Liver (tissue), 9 donors: ENCODE measurements around the gene AKT1S1. TPM values are rescaled to one million over a fixed set of nuclear protein-coding genes. Genes with fewer than 3 reads are reported as not detected.

Source experiments
- DNase-seq: peaks from one replicate; pipeline ENCODE4 v3.0.0-alpha.2; 2017; ENCODE audit warnings: low spot score
- H3K27ac ChIP-seq, 2 donors: one replicate each; pipeline ENCODE4 v1.7.0; 2013; ENCODE audit warnings: inconsistent platforms in 2 of 2, low read length in 2 of 2, control low read depth in 1 of 2, low read depth in 1 of 2, mild to moderate bottlenecking in 1 of 2
- H3K27me3 ChIP-seq, 4 donors: one replicate each; pipeline versions ENCODE4 v1.6.1 to v1.7.0; 2013; ENCODE audit warnings: low read length in 3 of 4, inconsistent platforms in 1 of 4, mild to moderate bottlenecking in 1 of 4, moderate library complexity in 1 of 4; ENCODE audit not compliant: control insufficient read depth in 4 of 4, insufficient read depth in 4 of 4
- H3K36me3 ChIP-seq, 4 donors: one replicate each; pipeline versions ENCODE4 v1.6.1 to v1.7.0; 2013; ENCODE audit warnings: low read length in 3 of 4, mild to moderate bottlenecking in 3 of 4, low read depth in 1 of 4, moderate library complexity in 1 of 4; ENCODE audit not compliant: control insufficient read depth in 4 of 4, insufficient read depth in 3 of 4
- H3K4me1 ChIP-seq, 4 donors: one replicate each; pipeline versions ENCODE4 v1.6.1 to v1.7.0; 2013; ENCODE audit warnings: low read length in 3 of 4, mild to moderate bottlenecking in 3 of 4, moderate library complexity in 1 of 4; ENCODE audit not compliant: control insufficient read depth in 4 of 4, insufficient read depth in 4 of 4
- H3K4me3 ChIP-seq, 3 donors: one replicate each; pipeline versions ENCODE4 v1.6.1 to v1.7.0; 2013; ENCODE audit warnings: low read length in 3 of 3, control low read depth in 1 of 3, low read depth in 1 of 3, mild to moderate bottlenecking in 1 of 3
- H3K9ac ChIP-seq, 2 donors: one replicate each; pipeline ENCODE4 v1.7.0; 2013; ENCODE audit warnings: low read length in 2 of 2, mild to moderate bottlenecking in 2 of 2, moderate library complexity in 2 of 2, control low read depth in 1 of 2, low read depth in 1 of 2
- H3K9me3 ChIP-seq, 4 donors: one replicate each; pipeline versions ENCODE4 v1.6.1 to v1.7.0; 2013; ENCODE audit warnings: low read length in 3 of 4; ENCODE audit not compliant: control insufficient read depth in 4 of 4
- FOXA1 ChIP-seq: IDR thresholded peaks from 2 replicates; pipeline ENCODE4 v1.6.1; 2016; ENCODE audit warnings: antibody characterized with exemption
- GABPA ChIP-seq, 2 donors: IDR thresholded peaks in 1 of 2; conservative IDR thresholded peaks in 1 of 2; 2 replicates each; pipeline ENCODE4 v1.6.1; 2016; ENCODE audit warnings: antibody characterized with exemption in 2 of 2, mild to moderate bottlenecking in 1 of 2, moderate library complexity in 1 of 2
- HNF4A ChIP-seq, 2 donors: conservative IDR thresholded peaks; 2 replicates each; pipeline ENCODE4 v1.6.1; 2016; ENCODE audit warnings: antibody characterized with exemption in 2 of 2, mild to moderate bottlenecking in 2 of 2
- HNF4G ChIP-seq: IDR thresholded peaks from 2 replicates; pipeline ENCODE4 v1.6.1; 2016; ENCODE audit warnings: antibody characterized with exemption
- NR2F2 ChIP-seq: IDR thresholded peaks from 2 replicates; pipeline ENCODE4 v1.6.1; 2016; ENCODE audit warnings: antibody characterized with exemption
- RAD21 ChIP-seq, 2 donors: IDR thresholded peaks; 2 replicates each; pipeline ENCODE4 v1.6.1; 2016; ENCODE audit warnings: antibody characterized with exemption in 2 of 2, mild to moderate bottlenecking in 2 of 2
- RXRA ChIP-seq, 2 donors: IDR thresholded peaks; 2 replicates each; pipeline ENCODE4 v1.6.1; 2017 to 2018; ENCODE audit warnings: antibody characterized with exemption in 2 of 2, mild to moderate bottlenecking in 1 of 2
- SP1 ChIP-seq: IDR thresholded peaks from 2 replicates; pipeline ENCODE4 v1.6.1; 2018; ENCODE audit warnings: antibody characterized with exemption, mild to moderate bottlenecking
- TAF1 ChIP-seq: conservative IDR thresholded peaks from 2 replicates; pipeline ENCODE4 v1.6.1; 2016; ENCODE audit warnings: antibody characterized with exemption, mild to moderate bottlenecking
- WGBS: extraction: QIAGEN DNeasy Blood & Tissue Kit; methylation state at CpG from one replicate; pipeline ENCODE4 v1.1.7; 2013; 5-methylcytosine and 5-hydroxymethylcytosine counted together
- polyA plus RNA-seq, 2 donors: library from polyadenylated mRNA; stranded (reverse) in 1 of 2; unstranded in 1 of 2; fragments of 200-250 nt in 1 of 2; fragments of >200 nt in 1 of 2; fragmentation: Nextera tagmentation in 1 of 2; extraction: Ambion mirVana in 1 of 2; gene quantifications; one replicate each; pipeline versions ENCODE4 v1.2.1 to v1.2.3, GENCODE V29; 2013 to 2015
- total RNA-seq, 2 donors: library from RNA; depleted of rRNA; stranded (reverse); fragments of >200 nt; gene quantifications; one replicate each; pipeline ENCODE4 v1.2.3, GENCODE V29; 2014
- TF ChIP-seq, protein P1 (sequence below): IDR thresholded peaks from 2 replicates; pipeline ENCODE4 v1.6.1; 2016; ENCODE audit warnings: antibody characterized with exemption, mild to moderate bottlenecking
- TF ChIP-seq, protein P2 (sequence below): IDR thresholded peaks from 2 replicates; pipeline ENCODE4 v1.6.1; 2016; ENCODE audit warnings: antibody characterized with exemption
- TF ChIP-seq, protein P3 (sequence below): IDR thresholded peaks from 2 replicates; pipeline ENCODE4 v1.6.1; 2016; ENCODE audit warnings: antibody characterized with exemption
- TF ChIP-seq, protein P4 (sequence below): fragments of 150-350 bp; IDR thresholded peaks from 2 replicates; pipeline ENCODE4 v1.5.1; 2017; ENCODE audit warnings: improper control_type of control experiment, low read depth, low read length; ENCODE audit not compliant: missing input control
- donor health status: healthy.
- donor health status: healthy.
- donor health status: healthy.
- donor health status: healthy.
- donor health status: healthy.

AKT1S1 gene
- total and polyA plus RNA-seq, 4 donors = 6.8 to 43.9 (median 12.9) TPM

DNA sequence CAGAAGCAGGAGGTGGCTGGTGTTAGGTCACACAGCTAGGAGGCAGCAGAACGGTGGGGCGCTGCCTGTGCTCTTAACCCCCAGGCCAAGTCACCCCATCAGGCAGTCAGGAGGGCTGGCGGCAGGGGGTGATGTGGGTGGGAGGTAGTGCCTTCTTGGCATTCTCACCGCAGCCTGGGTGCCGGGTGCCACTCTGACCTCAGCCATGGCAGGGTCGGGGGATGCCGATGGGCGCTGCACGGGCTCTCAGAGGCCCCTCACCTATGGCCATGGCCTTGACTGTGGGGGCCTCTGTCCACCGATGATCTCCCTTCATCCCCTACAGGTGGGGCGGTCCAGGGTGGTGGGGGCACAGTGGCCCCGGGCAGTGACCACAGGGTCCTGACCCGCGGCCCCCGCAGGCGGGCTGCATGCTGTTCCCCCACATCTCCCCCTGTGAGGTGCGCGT is 20.6 kb downstream of the AKT1S1 start (continued):
- TF ChIP-seq, protein P1, sequence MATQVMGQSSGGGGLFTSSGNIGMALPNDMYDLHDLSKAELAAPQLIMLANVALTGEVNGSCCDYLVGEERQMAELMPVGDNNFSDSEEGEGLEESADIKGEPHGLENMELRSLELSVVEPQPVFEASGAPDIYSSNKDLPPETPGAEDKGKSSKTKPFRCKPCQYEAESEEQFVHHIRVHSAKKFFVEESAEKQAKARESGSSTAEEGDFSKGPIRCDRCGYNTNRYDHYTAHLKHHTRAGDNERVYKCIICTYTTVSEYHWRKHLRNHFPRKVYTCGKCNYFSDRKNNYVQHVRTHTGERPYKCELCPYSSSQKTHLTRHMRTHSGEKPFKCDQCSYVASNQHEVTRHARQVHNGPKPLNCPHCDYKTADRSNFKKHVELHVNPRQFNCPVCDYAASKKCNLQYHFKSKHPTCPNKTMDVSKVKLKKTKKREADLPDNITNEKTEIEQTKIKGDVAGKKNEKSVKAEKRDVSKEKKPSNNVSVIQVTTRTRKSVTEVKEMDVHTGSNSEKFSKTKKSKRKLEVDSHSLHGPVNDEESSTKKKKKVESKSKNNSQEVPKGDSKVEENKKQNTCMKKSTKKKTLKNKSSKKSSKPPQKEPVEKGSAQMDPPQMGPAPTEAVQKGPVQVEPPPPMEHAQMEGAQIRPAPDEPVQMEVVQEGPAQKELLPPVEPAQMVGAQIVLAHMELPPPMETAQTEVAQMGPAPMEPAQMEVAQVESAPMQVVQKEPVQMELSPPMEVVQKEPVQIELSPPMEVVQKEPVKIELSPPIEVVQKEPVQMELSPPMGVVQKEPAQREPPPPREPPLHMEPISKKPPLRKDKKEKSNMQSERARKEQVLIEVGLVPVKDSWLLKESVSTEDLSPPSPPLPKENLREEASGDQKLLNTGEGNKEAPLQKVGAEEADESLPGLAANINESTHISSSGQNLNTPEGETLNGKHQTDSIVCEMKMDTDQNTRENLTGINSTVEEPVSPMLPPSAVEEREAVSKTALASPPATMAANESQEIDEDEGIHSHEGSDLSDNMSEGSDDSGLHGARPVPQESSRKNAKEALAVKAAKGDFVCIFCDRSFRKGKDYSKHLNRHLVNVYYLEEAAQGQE = no peak

DNA sequence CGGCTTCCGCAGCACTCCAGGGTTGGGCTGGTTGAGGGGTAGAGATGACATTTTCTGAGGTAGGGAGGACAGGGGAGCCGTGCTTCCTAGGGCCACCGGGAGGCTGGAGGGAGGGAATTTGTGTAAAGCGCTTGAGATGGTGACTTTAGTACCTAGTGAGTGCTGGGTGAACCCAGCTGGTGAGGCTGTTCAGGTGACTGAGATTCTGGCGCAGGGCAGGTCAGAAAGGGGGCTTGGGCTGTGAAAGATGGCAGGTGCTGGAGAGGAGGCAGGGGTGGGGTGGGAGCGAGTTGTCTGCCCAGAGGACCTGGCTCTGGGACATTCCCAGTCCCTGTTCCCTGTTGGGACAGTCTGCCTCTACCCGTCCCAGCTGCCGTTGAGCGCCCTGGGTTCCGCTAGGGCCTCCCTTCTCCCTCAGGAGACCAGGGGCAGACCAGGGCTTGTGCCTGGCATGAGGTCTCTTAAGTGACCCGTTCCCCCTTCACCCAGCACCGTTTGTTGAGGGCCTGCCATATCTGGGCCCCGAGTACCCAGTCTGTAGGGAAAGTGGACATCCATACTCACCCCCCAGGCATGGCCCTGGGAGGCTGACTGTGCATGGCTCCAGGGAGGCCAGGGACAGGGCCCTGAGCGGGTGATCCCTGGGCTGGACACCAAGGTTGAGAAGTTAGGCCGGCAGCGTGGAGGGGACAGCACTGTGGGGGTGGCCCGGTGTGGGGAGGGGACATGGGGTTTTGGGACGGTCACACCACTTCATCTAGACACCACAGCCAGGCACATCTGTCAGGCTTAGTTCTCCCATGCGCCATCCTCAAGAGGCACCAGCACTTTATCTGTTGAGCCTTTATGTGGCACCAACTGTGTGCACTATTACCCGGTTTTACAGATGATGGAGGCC is 21.2 kb downstream of the AKT1S1 start:
- Histone ChIP-seq H3K27ac (no peak overlapping the region), H3K36me3 (peaks cover 0 to 40% (median 6%) of the 10 kb centered on the region in 4 donors), H3K27me3 (no peaks in the 10 kb centered on the region), H3K4me1 (peaks cover 1 to 13% (median 11%) of the 10 kb centered on the region in 4 donors), H3K9ac (no peak overlapping the region), H3K4me3 (no peak overlapping the region), H3K9me3 (no peaks in the 10 kb centered on the region)
- DNase-seq = no peak
- TF ChIP-seq TAF1 (no peak), RAD21 (IDR thresholded peaks at IDR 0.05) (no peak), NR2F2 (no peak), FOXA1 (no peak), HNF4A (conservative IDR thresholded peaks at IDR 0.05) (no peak), RXRA (IDR thresholded peaks at IDR 0.05) (no peak)
- TF ChIP-seq, protein P2, sequence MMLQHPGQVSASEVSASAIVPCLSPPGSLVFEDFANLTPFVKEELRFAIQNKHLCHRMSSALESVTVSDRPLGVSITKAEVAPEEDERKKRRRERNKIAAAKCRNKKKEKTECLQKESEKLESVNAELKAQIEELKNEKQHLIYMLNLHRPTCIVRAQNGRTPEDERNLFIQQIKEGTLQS = no peak
- TF ChIP-seq, protein P3, sequence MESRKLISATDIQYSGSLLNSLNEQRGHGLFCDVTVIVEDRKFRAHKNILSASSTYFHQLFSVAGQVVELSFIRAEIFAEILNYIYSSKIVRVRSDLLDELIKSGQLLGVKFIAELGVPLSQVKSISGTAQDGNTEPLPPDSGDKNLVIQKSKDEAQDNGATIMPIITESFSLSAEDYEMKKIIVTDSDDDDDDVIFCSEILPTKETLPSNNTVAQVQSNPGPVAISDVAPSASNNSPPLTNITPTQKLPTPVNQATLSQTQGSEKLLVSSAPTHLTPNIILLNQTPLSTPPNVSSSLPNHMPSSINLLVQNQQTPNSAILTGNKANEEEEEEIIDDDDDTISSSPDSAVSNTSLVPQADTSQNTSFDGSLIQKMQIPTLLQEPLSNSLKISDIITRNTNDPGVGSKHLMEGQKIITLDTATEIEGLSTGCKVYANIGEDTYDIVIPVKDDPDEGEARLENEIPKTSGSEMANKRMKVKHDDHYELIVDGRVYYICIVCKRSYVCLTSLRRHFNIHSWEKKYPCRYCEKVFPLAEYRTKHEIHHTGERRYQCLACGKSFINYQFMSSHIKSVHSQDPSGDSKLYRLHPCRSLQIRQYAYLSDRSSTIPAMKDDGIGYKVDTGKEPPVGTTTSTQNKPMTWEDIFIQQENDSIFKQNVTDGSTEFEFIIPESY = no peak
- TF ChIP-seq, protein P4, sequence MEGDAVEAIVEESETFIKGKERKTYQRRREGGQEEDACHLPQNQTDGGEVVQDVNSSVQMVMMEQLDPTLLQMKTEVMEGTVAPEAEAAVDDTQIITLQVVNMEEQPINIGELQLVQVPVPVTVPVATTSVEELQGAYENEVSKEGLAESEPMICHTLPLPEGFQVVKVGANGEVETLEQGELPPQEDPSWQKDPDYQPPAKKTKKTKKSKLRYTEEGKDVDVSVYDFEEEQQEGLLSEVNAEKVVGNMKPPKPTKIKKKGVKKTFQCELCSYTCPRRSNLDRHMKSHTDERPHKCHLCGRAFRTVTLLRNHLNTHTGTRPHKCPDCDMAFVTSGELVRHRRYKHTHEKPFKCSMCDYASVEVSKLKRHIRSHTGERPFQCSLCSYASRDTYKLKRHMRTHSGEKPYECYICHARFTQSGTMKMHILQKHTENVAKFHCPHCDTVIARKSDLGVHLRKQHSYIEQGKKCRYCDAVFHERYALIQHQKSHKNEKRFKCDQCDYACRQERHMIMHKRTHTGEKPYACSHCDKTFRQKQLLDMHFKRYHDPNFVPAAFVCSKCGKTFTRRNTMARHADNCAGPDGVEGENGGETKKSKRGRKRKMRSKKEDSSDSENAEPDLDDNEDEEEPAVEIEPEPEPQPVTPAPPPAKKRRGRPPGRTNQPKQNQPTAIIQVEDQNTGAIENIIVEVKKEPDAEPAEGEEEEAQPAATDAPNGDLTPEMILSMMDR = no peak
- WGBS = 90% methylated on average over 21 of the region's 21 CpGs

DNA sequence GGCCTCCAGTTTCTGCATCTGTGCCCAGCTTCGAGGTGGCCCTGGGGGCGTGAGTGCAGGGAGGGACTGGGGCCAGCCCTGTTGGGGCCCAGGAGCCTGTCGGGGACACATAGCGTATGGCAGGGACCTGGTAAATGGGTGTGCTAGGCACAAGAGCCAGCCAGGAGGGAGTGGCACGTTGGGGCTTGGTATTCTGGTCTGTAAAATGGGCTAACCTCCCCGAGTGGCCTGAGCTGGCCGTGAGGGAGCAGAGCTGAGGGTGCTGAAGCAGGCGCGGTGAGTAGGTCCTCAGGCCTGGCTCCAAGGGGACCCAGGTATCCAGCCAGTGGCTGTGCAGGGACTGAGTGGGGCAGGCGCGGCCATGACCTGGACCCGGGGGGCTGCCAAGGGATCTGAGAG is 21.9 kb downstream of the AKT1S1 start:
- H3K4me3 ChIP-seq = no peak overlapping the region
- no peak overlapping the region for H3K9ac ChIP-seq
- H3K27ac ChIP-seq = no peak overlapping the region
- DNase-seq = no peak
- no peaks in the 10 kb centered on the region for H3K27me3 ChIP-seq
- no peaks in the 10 kb centered on the region for H3K9me3 ChIP-seq
- peaks cover 0 to 34% (median 4%) of the 10 kb centered on the region in 4 donors for H3K36me3 ChIP-seq
- 91% methylated on average over 12 of the region's 12 CpGs for WGBS
- TF ChIP-seq SP1 (no peak), GABPA (IDR thresholded peaks at IDR 0.05 in 1 of 2, conservative IDR thresholded peaks at IDR 0.05 in 1 of 2) (no peak), RXRA (IDR thresholded peaks at IDR 0.05) (no peak), HNF4A (conservative IDR thresholded peaks at IDR 0.05) (no peak), TAF1 (no peak), HNF4G (no peak)
- TF ChIP-seq, protein P4 = no peak
- peaks cover 1 to 13% (median 11%) of the 10 kb centered on the region in 4 donors for H3K4me1 ChIP-seq
